ENCODE measurements around the gene MBD3L1. TPM values are rescaled to one million over a fixed set of nuclear protein-coding genes. Genes with fewer than 3 reads are reported as not detected.

MBD3L1 gene
- total RNA-seq, 2 donors from 2014 or later, result not detected

DNA sequence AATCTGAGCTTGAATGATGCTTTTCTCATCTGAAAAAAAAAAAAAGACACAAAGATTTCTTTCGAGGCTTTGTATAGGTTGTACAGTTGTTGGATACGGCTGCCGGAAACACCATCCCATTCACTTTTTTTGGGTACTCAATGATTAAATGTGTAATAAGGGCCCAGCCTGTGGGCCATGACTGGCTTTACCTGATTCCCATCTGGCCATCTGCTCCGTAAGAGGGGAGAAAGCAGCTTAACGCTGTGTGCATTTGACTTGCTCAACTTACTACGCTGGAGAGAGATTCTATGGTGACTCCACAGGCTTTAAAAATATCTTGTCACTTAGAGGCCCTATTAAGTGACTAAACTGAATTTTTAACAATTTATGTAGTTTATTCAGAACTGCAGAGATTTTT, 804 bp upstream of the MBD3L1 start:
- Histone ChIP-seq H3K27ac (peak overlapping the region; percentile 84), H3K9ac (ENCODE audit: low read depth in 2 of 2, low read length in 2 of 2) (peak overlapping the region; percentile 87 to 98), H3K4me3 (peak overlapping the region; percentile 62), H3K27me3 (no peaks in the 10 kb centered on the region), H3K36me3 (no peaks in the 10 kb centered on the region), H3K4me1 (no peaks in the 10 kb centered on the region), H3K9me3 (no peaks in the 10 kb centered on the region)
- intact Hi-C loops (cut with DNase I), result no loop called here
- TF ChIP-seq, protein P1, sequence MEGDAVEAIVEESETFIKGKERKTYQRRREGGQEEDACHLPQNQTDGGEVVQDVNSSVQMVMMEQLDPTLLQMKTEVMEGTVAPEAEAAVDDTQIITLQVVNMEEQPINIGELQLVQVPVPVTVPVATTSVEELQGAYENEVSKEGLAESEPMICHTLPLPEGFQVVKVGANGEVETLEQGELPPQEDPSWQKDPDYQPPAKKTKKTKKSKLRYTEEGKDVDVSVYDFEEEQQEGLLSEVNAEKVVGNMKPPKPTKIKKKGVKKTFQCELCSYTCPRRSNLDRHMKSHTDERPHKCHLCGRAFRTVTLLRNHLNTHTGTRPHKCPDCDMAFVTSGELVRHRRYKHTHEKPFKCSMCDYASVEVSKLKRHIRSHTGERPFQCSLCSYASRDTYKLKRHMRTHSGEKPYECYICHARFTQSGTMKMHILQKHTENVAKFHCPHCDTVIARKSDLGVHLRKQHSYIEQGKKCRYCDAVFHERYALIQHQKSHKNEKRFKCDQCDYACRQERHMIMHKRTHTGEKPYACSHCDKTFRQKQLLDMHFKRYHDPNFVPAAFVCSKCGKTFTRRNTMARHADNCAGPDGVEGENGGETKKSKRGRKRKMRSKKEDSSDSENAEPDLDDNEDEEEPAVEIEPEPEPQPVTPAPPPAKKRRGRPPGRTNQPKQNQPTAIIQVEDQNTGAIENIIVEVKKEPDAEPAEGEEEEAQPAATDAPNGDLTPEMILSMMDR (IDR thresholded peaks at IDR 0.05), result no peak
- DNase-seq, result no peak

DNA sequence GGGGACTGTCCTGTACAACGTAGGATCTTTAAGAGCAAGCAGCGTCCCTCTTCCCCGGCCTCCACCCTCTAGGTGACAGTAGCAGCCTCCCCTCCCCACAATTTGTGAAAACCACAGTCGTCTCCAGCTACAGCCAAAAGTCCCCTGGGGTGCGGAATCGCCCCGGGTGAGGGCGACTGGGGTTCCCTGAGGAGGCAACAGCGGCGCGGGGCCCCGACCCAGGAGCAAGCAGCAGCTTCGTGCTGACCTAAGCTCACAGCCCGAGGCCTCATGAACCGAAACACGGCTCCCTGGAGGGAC, 395 bp upstream of the MBD3L1 start:
- intact Hi-C loops (cut with DNase I), result no loop called here
- no peaks in the 10 kb centered on the region for H3K36me3 ChIP-seq
- H3K9ac ChIP-seq (ENCODE audit: low read depth in 2 of 2, low read length in 2 of 2), result peak overlapping the region; percentile 87 to 98
- no peaks in the 10 kb centered on the region for H3K4me1 ChIP-seq
- H3K9me3 ChIP-seq, result no peaks in the 10 kb centered on the region
- H3K27ac ChIP-seq, result peak overlapping the region; percentile 84
- no peak for DNase-seq
- TF ChIP-seq, protein P1 (IDR thresholded peaks at IDR 0.05), result no peak
- peak overlapping the region; percentile 62 for H3K4me3 ChIP-seq
- no peaks in the 10 kb centered on the region for H3K27me3 ChIP-seq

DNA sequence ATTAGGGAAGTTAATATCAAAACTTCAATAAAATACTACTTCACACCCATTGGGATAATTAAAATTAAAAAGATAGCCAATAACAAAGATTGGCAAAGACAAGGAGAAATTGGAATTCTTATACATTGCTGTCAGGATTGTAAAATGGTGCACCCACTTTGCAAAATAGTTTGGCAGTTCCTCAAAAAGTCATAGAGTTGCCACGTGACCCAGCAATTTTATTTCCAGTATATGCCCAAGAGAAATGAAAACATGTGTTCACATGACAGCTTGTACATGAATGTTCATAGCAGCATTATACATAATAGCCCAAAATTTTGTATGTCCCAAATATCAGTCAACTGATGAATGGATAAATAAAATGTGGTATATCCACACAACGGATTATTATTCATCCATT, 3.3 kb downstream of the MBD3L1 start:
- no peak for DNase-seq
- H3K36me3 ChIP-seq, result no peaks in the 10 kb centered on the region
- no peak overlapping the region for H3K9ac ChIP-seq (ENCODE audit: low read depth in 2 of 2, low read length in 2 of 2)
- H3K4me1 ChIP-seq, result no peaks in the 10 kb centered on the region
- no peak overlapping the region for H3K27ac ChIP-seq
- TF ChIP-seq, protein P1 (IDR thresholded peaks at IDR 0.05), result no peak
- no peak overlapping the region for H3K4me3 ChIP-seq
- no peaks in the 10 kb centered on the region for H3K9me3 ChIP-seq
- H3K27me3 ChIP-seq, result no peaks in the 10 kb centered on the region
- intact Hi-C loops (cut with DNase I), result no loop called here

DNA sequence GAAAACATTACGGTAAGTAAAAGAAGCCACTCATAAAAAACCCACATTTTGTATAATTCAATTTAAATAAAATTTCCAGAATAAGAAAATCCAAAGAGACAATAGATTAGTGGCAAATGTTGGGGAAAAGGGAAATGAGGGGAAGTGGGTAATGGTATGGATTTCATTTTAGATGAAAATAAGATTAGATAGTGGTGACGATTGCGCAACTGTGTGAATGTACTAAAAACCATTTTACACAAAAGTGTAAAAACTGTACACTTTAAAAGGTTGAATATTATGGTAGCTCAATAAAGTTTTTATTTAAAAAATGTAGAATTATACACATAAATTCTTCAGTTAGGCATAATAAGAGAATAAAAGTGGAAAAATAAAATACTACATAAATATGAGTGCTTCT, 3.7 kb downstream of the MBD3L1 start:
- H3K27me3 ChIP-seq, result no peaks in the 10 kb centered on the region
- no peak overlapping the region for H3K27ac ChIP-seq
- no peak overlapping the region for H3K4me3 ChIP-seq
- H3K9ac ChIP-seq (ENCODE audit: low read depth in 2 of 2, low read length in 2 of 2), result no peak overlapping the region
- no peaks in the 10 kb centered on the region for H3K36me3 ChIP-seq
- no peaks in the 10 kb centered on the region for H3K4me1 ChIP-seq
- no peaks in the 10 kb centered on the region for H3K9me3 ChIP-seq
- intact Hi-C loops (cut with DNase I), result no loop called here
- no peak for DNase-seq
- TF ChIP-seq, protein P1 (IDR thresholded peaks at IDR 0.05), result no peak

DNA sequence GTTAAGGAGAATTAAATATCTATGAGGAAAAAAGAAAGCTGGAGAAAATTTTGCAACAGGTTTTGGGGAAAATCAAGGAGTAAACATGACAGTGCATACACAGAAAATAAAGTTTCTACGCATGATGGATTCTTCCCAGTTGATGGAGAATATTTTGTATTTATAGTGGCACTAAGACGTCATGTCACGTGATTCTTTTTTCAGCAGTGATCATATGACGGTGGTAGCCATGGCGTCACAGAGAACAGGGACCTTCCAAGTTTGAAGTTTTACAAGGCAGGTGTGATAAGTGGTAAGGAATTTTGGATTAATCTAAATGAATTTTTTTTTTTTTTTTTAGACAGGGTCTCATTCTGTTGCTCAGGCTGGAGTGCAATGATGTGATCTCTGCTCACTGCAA, 8.5 kb downstream of the MBD3L1 start:
- TF ChIP-seq, protein P1 (IDR thresholded peaks at IDR 0.05), result no peak
- no peaks in the 10 kb centered on the region for H3K9me3 ChIP-seq
- no peaks in the 10 kb centered on the region for H3K27me3 ChIP-seq
- no peak for DNase-seq
- no peaks in the 10 kb centered on the region for H3K36me3 ChIP-seq
- H3K27ac ChIP-seq, result no peak overlapping the region
- intact Hi-C loops (cut with DNase I), result no loop called here
- H3K9ac ChIP-seq (ENCODE audit: low read depth in 2 of 2, low read length in 2 of 2), result no peak overlapping the region
- no peak overlapping the region for H3K4me3 ChIP-seq
- H3K4me1 ChIP-seq, result no peaks in the 10 kb centered on the region

DNA sequence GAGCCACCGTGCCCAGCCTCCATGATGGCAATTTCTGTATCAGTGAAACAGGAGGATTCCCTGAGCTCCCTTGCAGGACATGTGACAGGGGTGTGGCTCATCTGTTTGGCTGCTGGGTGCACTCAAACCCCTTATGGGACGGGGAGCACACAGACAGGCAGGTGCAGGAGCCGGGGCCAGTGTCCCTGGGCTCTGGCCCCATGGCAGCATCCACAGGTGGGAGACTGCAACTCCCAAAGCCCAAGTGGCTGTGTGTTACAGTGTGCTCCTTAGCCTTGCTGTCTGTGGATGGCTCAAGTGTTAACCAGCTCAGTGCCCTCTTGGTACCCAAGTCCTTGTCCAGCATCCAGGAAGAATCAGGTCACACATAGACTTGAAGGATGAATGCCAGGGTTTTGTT, 14.6 kb downstream of the MBD3L1 start:
- TF ChIP-seq, protein P1 (IDR thresholded peaks at IDR 0.05), result no peak
- H3K4me3 ChIP-seq, result no peak overlapping the region
- DNase-seq, result no peak
- H3K36me3 ChIP-seq, result no peaks in the 10 kb centered on the region
- H3K27me3 ChIP-seq, result no peaks in the 10 kb centered on the region
- intact Hi-C loops (cut with DNase I), result no loop called here
- H3K9me3 ChIP-seq, result no peaks in the 10 kb centered on the region
- no peaks in the 10 kb centered on the region for H3K4me1 ChIP-seq
- no peak overlapping the region for H3K9ac ChIP-seq (ENCODE audit: low read depth in 2 of 2, low read length in 2 of 2)
- H3K27ac ChIP-seq, result no peak overlapping the region

Data from colonic mucosa (tissue), 4 donors.